Measurements from ENCODE around the gene CACNA1A.

CACNA1A gene

DNA sequence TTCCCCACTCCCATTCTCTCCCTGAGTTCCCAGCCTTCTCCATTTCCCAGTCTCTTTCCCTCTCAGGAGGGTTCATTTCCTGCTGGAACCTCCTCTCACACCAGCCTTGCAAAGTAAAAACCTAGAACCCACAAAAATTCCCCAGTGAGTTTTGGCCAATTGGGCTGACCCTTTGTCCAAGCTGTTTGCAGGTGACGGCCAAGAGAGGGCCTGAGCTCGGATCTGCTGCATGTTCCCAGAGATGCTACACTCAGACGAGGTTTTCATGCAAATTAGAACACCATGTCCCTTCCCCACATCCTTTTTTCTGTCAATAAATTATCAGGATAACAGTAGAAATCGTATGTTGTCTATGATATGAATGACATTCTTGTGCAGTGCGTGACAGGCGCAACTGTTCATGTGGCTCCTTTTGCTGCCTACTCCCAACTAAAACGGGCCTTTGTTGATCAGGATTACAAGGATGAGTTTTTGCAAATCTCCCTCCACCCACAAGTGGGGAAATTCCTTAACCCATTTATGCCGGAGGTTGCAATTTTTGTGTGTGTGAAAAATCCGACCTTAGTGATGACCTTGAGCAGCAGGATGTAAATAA is 149.5 kb downstream of the CACNA1A start:
- DNase-seq = no peak

DNA sequence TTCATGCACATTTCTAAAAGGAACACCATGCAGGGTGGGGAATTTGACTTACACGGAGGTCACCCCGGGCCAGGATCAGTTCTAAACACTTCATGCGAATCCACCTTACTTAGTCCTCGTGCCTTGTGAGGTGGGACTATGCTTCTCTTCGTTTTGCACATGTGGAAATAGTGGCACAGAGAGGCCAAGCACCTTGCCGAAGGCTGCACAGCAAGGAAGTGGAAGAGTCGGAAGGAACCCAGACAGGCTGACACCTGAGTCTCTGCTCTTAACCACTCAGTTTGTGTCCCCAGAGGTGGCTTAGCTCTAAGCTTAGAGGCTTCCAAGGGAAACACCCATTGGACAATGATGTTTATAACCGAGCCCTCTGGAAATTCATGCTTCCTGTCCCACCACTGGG is 150.1 kb downstream of the CACNA1A start:
- no peak for DNase-seq

- DNase-seq = no peak
These were observed 150.9 kb downstream of the CACNA1A start for GRCh38 chr19:13355356-13355755.

GRCh38 chr19:13353625-13354024 is 152.7 kb downstream of the CACNA1A start:
- no peak for DNase-seq

DNA sequence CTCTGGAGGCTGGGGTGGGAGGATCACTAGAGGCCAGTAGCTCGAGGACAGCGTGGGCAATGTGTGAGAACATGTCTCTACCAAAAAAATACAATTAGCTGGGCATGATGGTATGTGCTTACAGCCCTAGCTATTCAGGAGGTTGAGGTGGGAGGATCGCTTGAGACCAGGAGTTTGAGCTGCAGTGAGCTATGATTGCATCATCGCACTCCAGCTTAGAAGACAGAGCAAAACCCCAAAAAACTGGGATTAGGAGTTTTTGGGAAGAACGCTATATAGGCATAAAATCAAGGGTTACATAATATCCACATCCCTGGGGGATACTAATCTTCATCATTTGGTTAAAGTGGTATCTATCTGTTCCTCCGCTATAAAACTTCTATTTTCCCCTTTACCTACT is 155.5 kb downstream of the CACNA1A start:
- no peak for DNase-seq

- no peak for DNase-seq
These were observed 156.2 kb downstream of the CACNA1A start for GRCh38 chr19:13350072-13350471.

- no peak for DNase-seq
These were observed 158.9 kb downstream of the CACNA1A start for GRCh38 chr19:13347367-13347766.

- DNase-seq = no peak
These were observed 162.8 kb downstream of the CACNA1A start for GRCh38 chr19:13343514-13343913.

- no peak for DNase-seq
These were observed 163.6 kb downstream of the CACNA1A start for GRCh38 chr19:13342672-13343071.

DNA sequence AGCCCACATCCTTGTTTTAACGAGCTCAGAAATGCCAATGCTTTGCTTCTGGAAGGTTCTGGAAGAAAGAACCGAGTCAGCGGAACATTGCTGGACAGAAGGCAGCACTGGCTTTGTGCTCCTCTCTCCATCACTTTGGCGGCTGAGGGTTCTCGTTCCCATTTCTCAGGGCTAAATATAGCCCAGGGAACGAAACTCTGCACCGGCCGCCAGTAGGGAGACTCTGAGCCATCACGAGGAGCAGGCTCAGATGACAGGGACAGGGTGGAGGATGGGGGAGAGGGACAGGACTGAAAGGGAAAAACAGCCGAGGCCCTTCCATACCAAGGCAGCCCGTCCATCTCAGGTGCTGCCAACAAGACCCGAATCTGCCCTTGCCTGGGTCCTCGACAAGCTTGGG is 166.4 kb downstream of the CACNA1A start:
- no peak for DNase-seq

DNA sequence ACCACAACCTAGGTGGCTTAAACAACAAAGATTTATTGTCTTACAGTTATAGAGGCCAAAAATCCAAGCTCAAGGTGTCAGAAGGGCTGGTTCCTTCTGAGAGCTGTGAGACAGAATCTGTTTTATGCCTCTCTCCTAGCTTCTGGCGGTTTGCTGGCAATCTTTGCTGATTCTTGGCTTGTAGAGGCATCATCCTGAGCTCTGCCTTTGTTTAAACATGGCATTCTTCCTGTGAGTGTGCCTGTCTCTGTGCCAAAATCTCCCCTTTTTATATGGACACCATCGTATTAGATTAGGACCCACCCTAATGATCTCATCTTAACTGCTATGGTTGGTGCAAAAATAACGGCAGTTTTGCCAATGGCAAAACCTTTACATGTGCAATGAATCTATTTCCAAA is 169.1 kb downstream of the CACNA1A start:
- no peak for DNase-seq

- DNase-seq = no peak
These were observed 171.3 kb downstream of the CACNA1A start for GRCh38 chr19:13334801-13335481.

DNA sequence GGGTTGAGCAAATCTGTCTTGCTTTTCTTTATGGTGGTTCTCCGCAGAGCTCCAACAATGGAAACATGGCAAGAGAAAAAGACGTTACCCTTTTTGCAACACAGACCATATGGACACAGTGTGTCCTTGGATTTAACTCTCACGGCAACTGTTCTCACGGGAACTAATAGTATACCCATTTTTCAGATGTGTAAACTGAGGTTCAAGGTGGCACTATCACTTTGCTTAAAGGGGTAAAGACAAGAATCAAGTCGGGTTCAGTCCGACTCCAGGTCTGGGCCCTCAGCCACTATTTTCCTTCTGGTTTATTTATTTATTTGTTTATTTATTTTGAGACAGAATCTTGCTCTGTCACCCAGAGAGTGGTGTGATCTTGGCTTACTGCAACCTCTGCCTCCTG is 176.0 kb downstream of the CACNA1A start:
- DNase-seq = no peak

GRCh38 chr19:13329766-13330165 is 176.5 kb downstream of the CACNA1A start:
- DNase-seq = no peak

DNA sequence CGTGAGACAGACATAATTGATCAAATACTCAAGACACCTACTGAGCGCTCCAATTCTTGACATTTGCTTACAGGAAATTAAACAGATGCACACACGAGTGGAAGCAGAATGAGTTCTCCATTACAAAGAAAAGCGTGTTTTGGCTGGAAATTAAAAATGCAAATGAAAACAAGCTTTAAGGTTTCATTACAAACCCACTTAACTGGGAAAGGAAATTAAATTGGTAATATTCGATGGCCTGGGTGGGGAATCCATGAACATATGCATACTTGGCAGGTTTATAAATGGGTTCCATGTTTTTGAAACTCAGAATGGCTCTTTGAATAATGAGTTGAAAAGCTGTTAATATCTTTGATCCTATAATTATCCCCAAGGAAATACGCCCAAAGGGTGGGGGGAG is 178.0 kb downstream of the CACNA1A start:
- no peak for DNase-seq

DNA sequence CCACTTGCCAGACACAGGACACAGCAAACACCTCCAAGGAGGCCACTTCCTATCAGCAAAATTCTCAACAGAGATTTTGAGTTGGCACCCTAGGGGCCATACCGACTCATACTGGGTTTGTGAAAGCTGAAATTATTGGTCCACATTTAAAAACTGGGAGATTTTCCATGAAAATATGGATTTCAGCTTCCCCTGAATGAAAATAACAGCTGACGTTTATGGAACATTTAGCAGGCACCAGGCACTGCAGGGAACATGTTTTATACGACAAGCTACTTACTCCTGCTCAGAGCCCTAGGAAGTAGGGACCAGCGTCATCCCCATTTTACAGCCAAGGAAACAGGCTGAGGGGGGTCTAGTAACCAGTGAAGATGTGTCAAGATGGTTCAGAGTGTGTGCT is 186.8 kb downstream of the CACNA1A start:
- DNase-seq = no peak

GRCh38 chr19:13318190-13318589 is 188.1 kb downstream of the CACNA1A start:
- no peak for DNase-seq

DNA sequence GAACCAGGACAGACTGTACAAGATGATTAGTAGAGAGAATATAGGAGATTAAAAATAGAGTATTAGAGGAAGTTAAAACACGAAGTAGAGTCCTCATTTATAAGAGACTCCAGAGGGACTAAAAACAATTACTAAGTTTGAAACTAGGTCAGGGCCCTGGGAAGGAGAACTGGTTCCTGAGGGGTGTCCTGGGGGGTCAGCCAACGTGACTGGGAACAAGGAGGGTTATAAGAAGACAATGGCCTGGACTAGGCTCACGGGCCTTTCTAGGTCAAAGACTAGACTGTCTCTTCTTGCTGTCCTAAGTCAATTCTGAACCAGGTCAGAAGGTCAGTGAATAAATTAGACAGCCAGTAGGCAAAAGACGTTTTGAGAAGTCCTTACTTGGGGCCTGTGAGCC is 190.8 kb downstream of the CACNA1A start:
- DNase-seq = no peak

- no peak for DNase-seq
These were observed 191.5 kb downstream of the CACNA1A start for GRCh38 chr19:13314761-13315160.

DNA sequence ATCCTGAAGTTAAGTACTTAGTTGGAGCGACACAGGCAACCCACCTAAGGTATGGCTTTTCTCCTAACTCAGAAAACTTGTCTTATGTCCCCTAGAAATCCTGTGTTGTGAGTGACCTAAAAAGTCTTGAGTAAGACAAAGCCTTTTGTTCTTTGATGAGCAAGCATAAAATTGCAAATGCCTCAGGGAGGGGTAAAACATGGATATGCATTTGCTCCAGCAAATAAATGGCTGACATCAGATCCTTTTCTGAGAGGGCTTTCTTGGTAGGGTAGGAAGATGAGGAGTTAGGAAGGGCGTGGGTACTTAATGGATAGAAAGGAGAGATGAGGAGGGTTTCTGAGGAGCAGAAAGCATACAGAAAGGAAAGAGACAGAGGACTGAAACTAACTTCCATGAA is 192.4 kb downstream of the CACNA1A start:
- DNase-seq = no peak

DNA sequence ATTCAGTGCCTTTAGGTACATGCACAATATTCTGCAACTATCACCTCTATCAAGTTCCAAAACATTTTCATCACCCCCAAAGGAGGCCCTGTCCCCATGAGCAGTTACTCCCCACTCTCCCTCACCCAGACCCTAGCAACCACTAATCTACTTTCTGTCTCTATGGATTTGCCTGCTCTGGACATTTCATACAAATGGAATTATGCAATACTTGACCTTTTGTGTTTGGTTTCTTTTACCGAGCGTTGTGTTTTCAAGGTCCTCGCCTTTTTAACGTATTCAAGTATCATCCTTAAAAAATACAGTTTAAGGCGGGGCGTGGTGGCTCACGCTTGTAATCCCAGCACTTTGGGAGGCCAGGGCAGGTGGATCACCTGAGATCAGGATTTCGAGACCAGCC is 196.4 kb downstream of the CACNA1A start:
- no peak for DNase-seq

DNA sequence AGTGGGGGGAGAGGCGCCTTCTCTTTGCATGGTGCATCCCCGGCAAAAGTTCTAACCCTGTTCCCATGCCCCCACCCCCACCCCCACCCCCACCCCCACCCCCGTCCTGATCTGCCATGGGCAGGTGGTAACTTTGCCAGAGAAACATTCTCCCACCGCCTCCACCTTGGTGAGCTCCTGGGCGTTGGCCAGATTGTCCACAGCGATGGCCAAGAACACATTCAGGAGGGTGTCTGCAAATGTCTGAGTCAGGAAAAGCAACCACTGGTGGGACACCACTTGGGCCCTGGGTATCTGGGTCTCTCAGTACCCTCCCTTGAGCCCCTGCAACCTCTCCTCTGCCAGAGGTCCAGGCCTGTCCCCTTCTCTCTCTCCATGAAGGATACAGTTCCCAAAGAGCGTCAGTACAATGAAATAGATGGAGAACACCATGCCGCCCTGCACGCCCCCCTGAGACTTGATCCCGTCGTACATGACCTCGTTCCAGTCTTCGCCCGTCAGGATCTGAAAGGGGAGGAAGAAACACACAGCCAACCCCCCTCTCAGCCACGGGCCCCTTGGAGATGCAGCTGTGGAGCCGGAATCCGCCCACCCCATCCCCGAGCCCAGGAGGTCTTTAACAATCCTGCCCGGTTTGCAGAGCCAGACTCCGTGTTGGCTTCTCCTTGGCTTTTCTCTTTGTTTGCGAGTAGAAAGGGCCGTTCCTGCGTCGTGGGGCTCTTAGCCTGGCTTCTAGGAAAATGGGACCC is 202.7 kb downstream of the CACNA1A start:
- DNase-seq = no peak

DNA sequence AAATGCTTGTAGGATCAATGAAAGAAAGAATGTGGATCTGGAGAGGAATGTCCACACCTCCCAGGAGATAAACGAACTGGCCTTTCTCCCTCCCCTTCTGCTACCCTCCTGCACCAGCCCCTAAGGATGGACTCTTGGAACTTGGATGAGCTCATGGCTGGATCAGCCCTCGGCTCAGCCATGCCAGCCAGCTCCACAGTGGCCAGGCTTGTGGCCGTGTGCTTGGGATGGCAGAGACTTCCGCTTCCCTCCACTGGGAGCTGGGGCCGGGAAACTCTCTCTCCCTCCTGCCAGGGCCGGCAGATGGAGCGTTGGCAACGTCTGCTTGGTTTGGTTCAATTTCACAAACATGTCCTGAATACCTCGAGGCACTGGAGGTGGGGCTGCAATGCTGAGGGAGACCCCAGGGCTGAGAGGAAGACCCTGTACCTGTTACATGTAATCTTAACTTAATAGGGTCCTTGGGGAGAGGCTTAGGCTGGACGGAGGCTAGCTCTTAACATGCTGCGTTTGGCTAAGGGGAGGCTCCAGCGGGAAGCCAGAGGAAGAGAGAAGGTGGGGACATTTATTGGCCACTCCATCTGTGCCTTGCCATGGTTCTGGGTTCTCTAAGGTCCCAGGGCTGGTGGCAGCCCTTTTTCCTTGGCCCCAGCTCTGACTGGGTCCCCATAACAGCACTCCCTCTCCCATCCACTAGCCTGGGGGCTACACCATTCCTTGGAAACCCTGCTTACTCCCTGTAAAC is 203.6 kb downstream of the CACNA1A start:
- no peak for DNase-seq

Data from stimulated activated naive CD4-positive, alpha-beta T cell treated with Interleukin-2 at 50 U/mL for 16 hours (primary cell).